ENCODE measurements around the gene PCED1A. TPM values are rescaled to one million over a fixed set of nuclear protein-coding genes. Genes with fewer than 3 reads are reported as not detected.

The PCED1A gene
- total and polyA plus RNA-seq, 2 donors (not counting 1 experiment from before 2014, with no cell fraction given) = 96.8 to 176 TPM

GRCh38 chr20:2871661-2872458, 31.4 kb upstream of the PCED1A start:
- peak overlapping the region; percentile 86 for H2AFZ ChIP-seq (ENCODE audit: insufficient read depth, low read depth, low read length, poor library complexity, severe bottlenecking)
- Mint-ChIP-seq H3K4me1 (peaks cover 33% of the 10 kb centered on the region), H3K4me3 (peak overlapping the region; percentile 87), H3K9me3 (ENCODE audit: insufficient read depth) (no peaks in the 10 kb centered on the region), H3K27me3 (peaks cover 8% of the 10 kb centered on the region), H3K27ac (no peak overlapping the region)
- peaks cover 16% of the 10 kb centered on the region for H4K20me1 ChIP-seq (ENCODE audit: control insufficient read depth, insufficient read depth, low read length, poor library complexity, severe bottlenecking)
- H3K79me2 ChIP-seq (ENCODE audit: control insufficient read depth, insufficient read depth, low read length) = peaks cover 33% of the 10 kb centered on the region
- no peaks in the 10 kb centered on the region for H3K9me3 ChIP-seq (ENCODE audit: control extremely low read depth in 1 of 3, control insufficient read depth in 2 of 3, insufficient read depth in 1 of 3, low read length in 2 of 3)
- peak overlapping the region; percentile 76 for H3K9ac ChIP-seq (ENCODE audit: low read length)
- DNase-seq (peak; percentile 23), ATAC-seq (ENCODE audit: low read depth) (no peak)
- intact Hi-C loops (cut with micrococcal nuclease) = loop anchor here (2.0 to 10.0 kb wide), 4 partner anchors 113 to 1545 kb away; partner anchors contain the start of genes GNRH2, MRPS26 and SDCBP2
- WGBS (ENCODE audit: insufficient coverage) = 19% methylated on average over 27 of the region's 34 CpGs
- peaks cover 0 to 11% (median 0%) of the 10 kb centered on the region in 4 experiments for H3K27me3 ChIP-seq (replicated peaks in 1 of 4; ENCODE audit: control extremely low read depth in 1 of 4, control insufficient read depth in 3 of 4, insufficient read depth in 4 of 4, low read length in 3 of 4)
- no peak for TF ChIP-seq EZH2 (IDR thresholded peaks at IDR 0.05; ENCODE audit: borderline replicate concordance, insufficient read depth, low read depth, low read length, poor library complexity, severe bottlenecking)
- TF ChIP-seq CTCF (IDR thresholded peaks at IDR 0.05) = no peak
- no peaks in the 10 kb centered on the region for H3K36me3 ChIP-seq (replicated peaks in 1 of 2; ENCODE audit: control extremely low read depth in 1 of 2, control insufficient read depth in 1 of 2, extremely low read depth in 1 of 2, insufficient read depth in 2 of 2, low read length in 1 of 2)
- H3K4me1 ChIP-seq (ENCODE audit: control insufficient read depth in 2 of 2, insufficient read depth in 2 of 2, low read length in 2 of 2) = peaks cover 27 to 31% of the 10 kb centered on the region in 2 donors
- ChIA-PET CTCF (interaction anchor here (1.0 to 1.1 kb wide), 2 partner anchors 32 to 129 kb away, joined by 3 to 7 read pairs; partner anchors contain the start of genes PCED1A and VPS16), POLR2A (interaction anchor here (1.4 to 1.6 kb wide), 2 partner anchors 32 to 401 kb away, joined by 4 to 7 read pairs; partner anchors contain the start of genes PCED1A, SNRPB and VPS16)
- H3K27ac ChIP-seq (ENCODE audit: low read length in 2 of 2) = no peak overlapping the region
- peak overlapping the region; percentile 66 to 85 (median 79) for H3K4me3 ChIP-seq (ENCODE audit: control extremely low read depth in 1 of 5, extremely low read depth in 1 of 5, insufficient read depth in 1 of 5, low read depth in 2 of 5, low read length in 4 of 5)
- peak overlapping the region; percentile 88 for H3K4me2 ChIP-seq (replicated peaks; ENCODE audit: low read depth, low read length, poor library complexity, severe bottlenecking)

GRCh38 chr20:2871111-2871465, 30.6 kb upstream of the PCED1A start:
- ChIA-PET CTCF (interaction anchor here (0.9 to 1.1 kb wide), 2 partner anchors 17 to 21 kb away, joined by 3 read pairs; no protein-coding TSS in a partner anchor), POLR2A (no interaction called here)
- TF ChIP-seq CTCF (IDR thresholded peaks at IDR 0.05) = no peak
- TF ChIP-seq EZH2 (IDR thresholded peaks at IDR 0.05; ENCODE audit: borderline replicate concordance, insufficient read depth, low read depth, low read length, poor library complexity, severe bottlenecking) = no peak
- no peak for ATAC-seq (ENCODE audit: low read depth)
- Mint-ChIP-seq H3K9me3 (ENCODE audit: insufficient read depth) (no peaks in the 10 kb centered on the region), H3K4me3 (no peak overlapping the region), H3K27me3 (peaks cover 8% of the 10 kb centered on the region), H3K27ac (no peak overlapping the region), H3K4me1 (peaks cover 26% of the 10 kb centered on the region)
- H3K4me3 ChIP-seq (ENCODE audit: control extremely low read depth in 1 of 5, extremely low read depth in 1 of 5, insufficient read depth in 1 of 5, low read depth in 2 of 5, low read length in 4 of 5) = no peak overlapping the region
- H3K4me2 ChIP-seq (replicated peaks; ENCODE audit: low read depth, low read length, poor library complexity, severe bottlenecking) = no peak overlapping the region
- no peak overlapping the region for H2AFZ ChIP-seq (ENCODE audit: insufficient read depth, low read depth, low read length, poor library complexity, severe bottlenecking)
- WGBS (ENCODE audit: insufficient coverage) = no CpG with 5 or more reads among the region's 2 CpGs
- H3K79me2 ChIP-seq (ENCODE audit: control insufficient read depth, insufficient read depth, low read length) = peaks cover 25% of the 10 kb centered on the region
- H3K4me1 ChIP-seq (ENCODE audit: control insufficient read depth in 2 of 2, insufficient read depth in 2 of 2, low read length in 2 of 2) = peaks cover 27 to 31% of the 10 kb centered on the region in 2 donors
- no peak overlapping the region for H3K9ac ChIP-seq (ENCODE audit: low read length)
- H4K20me1 ChIP-seq (ENCODE audit: control insufficient read depth, insufficient read depth, low read length, poor library complexity, severe bottlenecking) = peaks cover 10% of the 10 kb centered on the region
- H3K27ac ChIP-seq (ENCODE audit: low read length in 2 of 2) = no peak overlapping the region
- no peaks in the 10 kb centered on the region for H3K9me3 ChIP-seq (ENCODE audit: control extremely low read depth in 1 of 3, control insufficient read depth in 2 of 3, insufficient read depth in 1 of 3, low read length in 2 of 3)
- no peak for DNase-seq
- intact Hi-C loops (cut with micrococcal nuclease) = loop anchor here (5.0 to 10.0 kb wide), 3 partner anchors 114 to 1544 kb away; partner anchors contain the start of genes GNRH2, MRPS26 and SDCBP2
- H3K36me3 ChIP-seq (replicated peaks in 1 of 2; ENCODE audit: control extremely low read depth in 1 of 2, control insufficient read depth in 1 of 2, extremely low read depth in 1 of 2, insufficient read depth in 2 of 2, low read length in 1 of 2) = peaks cover 0 to 3% of the 10 kb centered on the region in 2 experiments
- peaks cover 0 to 11% (median 0%) of the 10 kb centered on the region in 4 experiments for H3K27me3 ChIP-seq (replicated peaks in 1 of 4; ENCODE audit: control extremely low read depth in 1 of 4, control insufficient read depth in 3 of 4, insufficient read depth in 4 of 4, low read length in 3 of 4)

All from B cell (primary cell).